Tibial artery (tissue), 4 donors: ENCODE measurements around the gene RPH3AL.

Experiments used
- DNase-seq, 2 donors: peaks; one replicate each; pipeline ENCODE4 v3.0.0-alpha.2; 2019
- H3K27ac ChIP-seq, 2 donors: fragments of 200-600 bp; sonication (generic) in 1 of 2; 1 replicate in 1 of 2; 2 replicates in 1 of 2; pipeline ENCODE4 v1.5.1; 2018 to 2019; ENCODE audit warnings: mild to moderate bottlenecking in 1 of 2
- H3K27me3 ChIP-seq, 2 donors: fragments of 200-600 bp; sonication (generic) in 1 of 2; one replicate each; pipeline versions ENCODE4 v1.5.1 to v1.6.0; 2016 to 2019
- H3K36me3 ChIP-seq, 3 donors: fragments of 200-600 bp; sonication (generic) in 2 of 3; one replicate each; pipeline ENCODE4 v1.5.1; 2016 to 2019; ENCODE audit warnings: mild to moderate bottlenecking in 2 of 3
- H3K4me1 ChIP-seq, 4 donors: fragments of 200-600 bp; sonication (generic) in 2 of 4; 1 replicate in 3 of 4; 2 replicates in 1 of 4; pipeline ENCODE4 v1.5.1; 2016 to 2019
- H3K4me3 ChIP-seq, 2 donors: fragments of 200-600 bp; sonication (generic) in 1 of 2; 1 replicate in 1 of 2; 2 replicates in 1 of 2; pipeline ENCODE4 v1.5.1; 2018 to 2019; ENCODE audit warnings: mild to moderate bottlenecking in 2 of 2
- H3K9me3 ChIP-seq, 3 donors: fragments of 200-600 bp; sonication (generic) in 1 of 3; one replicate each; pipeline ENCODE4 v1.5.1; 2016 to 2019
- CTCF ChIP-seq, 2 experiments: fragments of 200-600 bp in 1 of 2; fragments of 450-650 bp in 1 of 2; IDR thresholded peaks; one replicate each; pipeline ENCODE4 v1.5.1; 2017 to 2019; ENCODE audit warnings: antibody characterized with exemption in 2 of 2, mild to moderate bottlenecking in 1 of 2, moderate library complexity in 1 of 2
- intact Hi-C: fragments of 100-400 bp; cut with DNase I; formaldehyde crosslinking; loops from one replicate; pipeline ENCODE4 v1.15.0; 2023; ENCODE audit warnings: low total_unique reads

The RPH3AL gene

GRCh38 chr17:306536-307294 is 45.9 kb downstream of the RPH3AL start:
- Histone ChIP-seq H3K27me3 (peaks cover 0 to 33% of the 10 kb centered on the region in 2 donors), H3K4me3 (no peak overlapping the region), H3K4me1 (no peaks in the 10 kb centered on the region), H3K9me3 (no peaks in the 10 kb centered on the region), H3K27ac (no peak overlapping the region), H3K36me3 (no peaks in the 10 kb centered on the region)
- no peak for DNase-seq
- no peak for TF ChIP-seq CTCF (IDR thresholded peaks at IDR 0.05)
- intact Hi-C loops = no loop called here

GRCh38 chr17:306116-306515 is 46.5 kb downstream of the RPH3AL start:
- H3K9me3 ChIP-seq = no peaks in the 10 kb centered on the region
- no peak for TF ChIP-seq CTCF (IDR thresholded peaks at IDR 0.05)
- intact Hi-C loops = no loop called here
- no peak for DNase-seq
- peaks cover 0 to 29% of the 10 kb centered on the region in 2 donors for H3K27me3 ChIP-seq
- H3K4me3 ChIP-seq = no peak overlapping the region
- H3K4me1 ChIP-seq = no peaks in the 10 kb centered on the region
- H3K27ac ChIP-seq = no peak overlapping the region
- no peaks in the 10 kb centered on the region for H3K36me3 ChIP-seq

GRCh38 chr17:305090-305976 is 47.3 kb downstream of the RPH3AL start:
- Histone ChIP-seq H3K9me3 (no peaks in the 10 kb centered on the region), H3K4me1 (no peaks in the 10 kb centered on the region), H3K27ac (no peak overlapping the region), H3K36me3 (no peaks in the 10 kb centered on the region), H3K4me3 (no peak overlapping the region), H3K27me3 (peaks cover 0 to 30% of the 10 kb centered on the region in 2 donors)
- intact Hi-C loops = no loop called here
- DNase-seq = no peak
- TF ChIP-seq CTCF (IDR thresholded peaks at IDR 0.05) = no peak

GRCh38 chr17:304461-304860 is 48.1 kb downstream of the RPH3AL start:
- H3K4me3 ChIP-seq = no peak overlapping the region
- H3K27me3 ChIP-seq = peaks cover 0 to 28% of the 10 kb centered on the region in 2 donors
- no peaks in the 10 kb centered on the region for H3K4me1 ChIP-seq
- DNase-seq = no peak
- TF ChIP-seq CTCF (IDR thresholded peaks at IDR 0.05) = no peak
- no peaks in the 10 kb centered on the region for H3K9me3 ChIP-seq
- intact Hi-C loops = no loop called here
- no peaks in the 10 kb centered on the region for H3K36me3 ChIP-seq
- H3K27ac ChIP-seq = no peak overlapping the region

GRCh38 chr17:303168-303567 is 49.4 kb downstream of the RPH3AL start:
- Histone ChIP-seq H3K27me3 (peaks cover 0 to 37% of the 10 kb centered on the region in 2 donors), H3K4me1 (no peaks in the 10 kb centered on the region), H3K4me3 (no peak overlapping the region), H3K27ac (no peak overlapping the region), H3K9me3 (no peaks in the 10 kb centered on the region), H3K36me3 (no peaks in the 10 kb centered on the region)
- DNase-seq = no peak
- intact Hi-C loops = no loop called here
- no peak for TF ChIP-seq CTCF (IDR thresholded peaks at IDR 0.05)
